Measurements from ENCODE around the gene FIG4. TPM values are rescaled to one million over a fixed set of nuclear protein-coding genes. Genes with fewer than 3 reads are reported as not detected.

FIG4 gene
- total and polyA plus RNA-seq, 2 of the 13 experiments (the other 11 are each of a cell fraction or from before 2014, with no cell fraction given), result 5.5 to 7.9 TPM

DNA sequence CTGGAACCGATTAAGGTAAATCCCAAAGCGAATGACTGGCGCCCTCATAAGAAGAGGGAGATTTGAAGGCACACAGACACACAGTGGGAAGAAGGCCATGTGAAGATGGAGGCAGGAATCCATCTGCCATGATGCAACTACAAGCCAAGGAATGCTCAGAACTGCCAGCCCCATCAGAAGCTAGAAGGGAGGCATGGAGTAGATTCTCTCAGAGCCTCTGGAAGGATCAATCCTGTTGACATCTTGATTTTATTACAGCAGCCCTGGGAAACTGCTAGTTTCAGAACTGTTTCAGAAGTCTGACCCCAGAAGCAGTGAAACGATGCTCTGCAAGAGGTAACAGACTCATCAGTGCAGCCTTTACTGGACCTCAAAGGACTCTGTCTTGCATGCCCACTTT, 183.5 kb downstream of the FIG4 start:
- Histone ChIP-seq H3K9me3 (ENCODE audit: low read length) (no peaks in the 10 kb centered on the region), H3K4me2 (ENCODE audit: low read depth, low read length) (no peak overlapping the region), H3K27ac (ENCODE audit: extremely low read length, insufficient read depth, low read length) (no peak overlapping the region), H3K36me3 (replicated peaks in 1 of 2; ENCODE audit: control insufficient read depth in 1 of 2, insufficient read depth in 2 of 2, low read length in 2 of 2) (no peaks in the 10 kb centered on the region), H2AFZ (ENCODE audit: low read length) (no peak overlapping the region), H3K9ac (ENCODE audit: insufficient read depth, low read depth, low read length) (no peak overlapping the region), H3K4me3 (replicated peaks in 1 of 3; ENCODE audit: insufficient read depth in 1 of 3, low read depth in 2 of 3, low read length in 3 of 3) (no peak overlapping the region), H4K20me1 (ENCODE audit: insufficient read depth, low read length) (no peaks in the 10 kb centered on the region), H3K79me2 (ENCODE audit: insufficient read depth, low read length) (no peaks in the 10 kb centered on the region), H3K4me1 (ENCODE audit: insufficient read depth, low read length) (no peaks in the 10 kb centered on the region), H3K27me3 (ENCODE audit: control insufficient read depth in 1 of 2, insufficient read depth in 2 of 2, low read length in 2 of 2) (peaks cover 0 to 40% of the 10 kb centered on the region in 2 experiments; a peak in 3 of 5 replicates)
- ATAC-seq (no peak), DNase-seq (ENCODE audit: low spot score) (no peak), FAIRE-seq (no peak)
- ChIA-PET CTCF (ENCODE audit: low intra/inter-chr PET ratio, low total read pairs) (no interaction called here), POLR2A (no interaction called here)
- 3% methylated on average over 4 of the region's 4 CpGs for WGBS (ENCODE audit: low lambda C conversion rate)
- TF ChIP-seq ZNF180 (CRISPR knock-in tag; IDR thresholded peaks at IDR 0.05; ENCODE audit: borderline replicate concordance, low read depth), result no peak
- TF ChIP-seq, protein P1, sequence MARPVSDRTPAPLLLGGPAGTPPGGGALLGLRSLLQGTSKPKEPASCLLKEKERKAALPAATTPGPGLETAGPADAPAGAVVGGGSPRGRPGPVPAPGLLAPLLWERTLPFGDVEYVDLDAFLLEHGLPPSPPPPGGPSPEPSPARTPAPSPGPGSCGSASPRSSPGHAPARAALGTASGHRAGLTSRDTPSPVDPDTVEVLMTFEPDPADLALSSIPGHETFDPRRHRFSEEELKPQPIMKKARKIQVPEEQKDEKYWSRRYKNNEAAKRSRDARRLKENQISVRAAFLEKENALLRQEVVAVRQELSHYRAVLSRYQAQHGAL (CRISPR knock-in tag; IDR thresholded peaks at IDR 0.05; ENCODE audit: not compliant biosample characterization), result no peak
- TF ChIP-seq SP140L (CRISPR knock-in tag; IDR thresholded peaks at IDR 0.05; ENCODE audit: borderline replicate concordance), result no peak
- TF ChIP-seq, protein P2, sequence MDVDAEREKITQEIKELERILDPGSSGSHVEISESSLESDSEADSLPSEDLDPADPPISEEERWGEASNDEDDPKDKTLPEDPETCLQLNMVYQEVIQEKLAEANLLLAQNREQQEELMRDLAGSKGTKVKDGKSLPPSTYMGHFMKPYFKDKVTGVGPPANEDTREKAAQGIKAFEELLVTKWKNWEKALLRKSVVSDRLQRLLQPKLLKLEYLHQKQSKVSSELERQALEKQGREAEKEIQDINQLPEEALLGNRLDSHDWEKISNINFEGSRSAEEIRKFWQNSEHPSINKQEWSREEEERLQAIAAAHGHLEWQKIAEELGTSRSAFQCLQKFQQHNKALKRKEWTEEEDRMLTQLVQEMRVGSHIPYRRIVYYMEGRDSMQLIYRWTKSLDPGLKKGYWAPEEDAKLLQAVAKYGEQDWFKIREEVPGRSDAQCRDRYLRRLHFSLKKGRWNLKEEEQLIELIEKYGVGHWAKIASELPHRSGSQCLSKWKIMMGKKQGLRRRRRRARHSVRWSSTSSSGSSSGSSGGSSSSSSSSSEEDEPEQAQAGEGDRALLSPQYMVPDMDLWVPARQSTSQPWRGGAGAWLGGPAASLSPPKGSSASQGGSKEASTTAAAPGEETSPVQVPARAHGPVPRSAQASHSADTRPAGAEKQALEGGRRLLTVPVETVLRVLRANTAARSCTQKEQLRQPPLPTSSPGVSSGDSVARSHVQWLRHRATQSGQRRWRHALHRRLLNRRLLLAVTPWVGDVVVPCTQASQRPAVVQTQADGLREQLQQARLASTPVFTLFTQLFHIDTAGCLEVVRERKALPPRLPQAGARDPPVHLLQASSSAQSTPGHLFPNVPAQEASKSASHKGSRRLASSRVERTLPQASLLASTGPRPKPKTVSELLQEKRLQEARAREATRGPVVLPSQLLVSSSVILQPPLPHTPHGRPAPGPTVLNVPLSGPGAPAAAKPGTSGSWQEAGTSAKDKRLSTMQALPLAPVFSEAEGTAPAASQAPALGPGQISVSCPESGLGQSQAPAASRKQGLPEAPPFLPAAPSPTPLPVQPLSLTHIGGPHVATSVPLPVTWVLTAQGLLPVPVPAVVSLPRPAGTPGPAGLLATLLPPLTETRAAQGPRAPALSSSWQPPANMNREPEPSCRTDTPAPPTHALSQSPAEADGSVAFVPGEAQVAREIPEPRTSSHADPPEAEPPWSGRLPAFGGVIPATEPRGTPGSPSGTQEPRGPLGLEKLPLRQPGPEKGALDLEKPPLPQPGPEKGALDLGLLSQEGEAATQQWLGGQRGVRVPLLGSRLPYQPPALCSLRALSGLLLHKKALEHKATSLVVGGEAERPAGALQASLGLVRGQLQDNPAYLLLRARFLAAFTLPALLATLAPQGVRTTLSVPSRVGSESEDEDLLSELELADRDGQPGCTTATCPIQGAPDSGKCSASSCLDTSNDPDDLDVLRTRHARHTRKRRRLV (CRISPR knock-in tag; IDR thresholded peaks at IDR 0.05), result no peak
- TF ChIP-seq ERF (CRISPR knock-in tag; IDR thresholded peaks at IDR 0.05), result no peak
- TF ChIP-seq, protein P3, sequence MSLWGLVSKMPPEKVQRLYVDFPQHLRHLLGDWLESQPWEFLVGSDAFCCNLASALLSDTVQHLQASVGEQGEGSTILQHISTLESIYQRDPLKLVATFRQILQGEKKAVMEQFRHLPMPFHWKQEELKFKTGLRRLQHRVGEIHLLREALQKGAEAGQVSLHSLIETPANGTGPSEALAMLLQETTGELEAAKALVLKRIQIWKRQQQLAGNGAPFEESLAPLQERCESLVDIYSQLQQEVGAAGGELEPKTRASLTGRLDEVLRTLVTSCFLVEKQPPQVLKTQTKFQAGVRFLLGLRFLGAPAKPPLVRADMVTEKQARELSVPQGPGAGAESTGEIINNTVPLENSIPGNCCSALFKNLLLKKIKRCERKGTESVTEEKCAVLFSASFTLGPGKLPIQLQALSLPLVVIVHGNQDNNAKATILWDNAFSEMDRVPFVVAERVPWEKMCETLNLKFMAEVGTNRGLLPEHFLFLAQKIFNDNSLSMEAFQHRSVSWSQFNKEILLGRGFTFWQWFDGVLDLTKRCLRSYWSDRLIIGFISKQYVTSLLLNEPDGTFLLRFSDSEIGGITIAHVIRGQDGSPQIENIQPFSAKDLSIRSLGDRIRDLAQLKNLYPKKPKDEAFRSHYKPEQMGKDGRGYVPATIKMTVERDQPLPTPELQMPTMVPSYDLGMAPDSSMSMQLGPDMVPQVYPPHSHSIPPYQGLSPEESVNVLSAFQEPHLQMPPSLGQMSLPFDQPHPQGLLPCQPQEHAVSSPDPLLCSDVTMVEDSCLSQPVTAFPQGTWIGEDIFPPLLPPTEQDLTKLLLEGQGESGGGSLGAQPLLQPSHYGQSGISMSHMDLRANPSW (CRISPR knock-in tag; IDR thresholded peaks at IDR 0.05; ENCODE audit: borderline replicate concordance), result no peak
- TF ChIP-seq ZNF777 (CRISPR knock-in tag; IDR thresholded peaks at IDR 0.05), result no peak
- no peak for TF ChIP-seq ZNF430 (CRISPR knock-in tag; IDR thresholded peaks at IDR 0.05)
- TF ChIP-seq HNRNPLL (IDR thresholded peaks at IDR 0.05; ENCODE audit: low read depth, low read length, poor library complexity, severe bottlenecking), result no peak
- BruUV-seq (replicated peaks), result no TSS peak
- intact Hi-C loops (cut with micrococcal nuclease; ENCODE audit: unreplicated experiment) (no loop called here), in situ Hi-C loops (cut with HindIII; ENCODE audit: extremely low pct_ligation_motif_present, low pct_unique_long_range_greater_than_20kb) (no loop called here)

Measured in HepG2 (cell line).